Fibroblast of villous mesenchyme (primary cell): Measurements from ENCODE around the gene EPB42. TPM values are rescaled to one million over a fixed set of nuclear protein-coding genes. Genes with fewer than 3 reads are reported as not detected.

Experiments
- DNase-seq: peaks from one replicate; pipeline ENCODE4 v3.0.0-alpha.2; 2010; ENCODE audit warnings: low read depth
- H3K4me3 ChIP-seq: 2 replicates; pipeline ENCODE4 v1.5.1; 2011; ENCODE audit warnings: low read depth, mild to moderate bottlenecking, low read length
- total RNA-seq: library from RNA; depleted of rRNA; stranded (reverse); fragments of >200 nt; gene quantifications from 2 replicates; pipeline ENCODE4 v1.2.3, GENCODE V29; 2012
- TF ChIP-seq, protein P1 (sequence below): IDR thresholded peaks from 2 replicates; pipeline ENCODE4 v1.5.1; 2012; ENCODE audit warnings: low read depth, mild to moderate bottlenecking, low read length; ENCODE audit not compliant: insufficient read depth

EPB42 gene
- total RNA-seq, 1 donor: not detected

DNA sequence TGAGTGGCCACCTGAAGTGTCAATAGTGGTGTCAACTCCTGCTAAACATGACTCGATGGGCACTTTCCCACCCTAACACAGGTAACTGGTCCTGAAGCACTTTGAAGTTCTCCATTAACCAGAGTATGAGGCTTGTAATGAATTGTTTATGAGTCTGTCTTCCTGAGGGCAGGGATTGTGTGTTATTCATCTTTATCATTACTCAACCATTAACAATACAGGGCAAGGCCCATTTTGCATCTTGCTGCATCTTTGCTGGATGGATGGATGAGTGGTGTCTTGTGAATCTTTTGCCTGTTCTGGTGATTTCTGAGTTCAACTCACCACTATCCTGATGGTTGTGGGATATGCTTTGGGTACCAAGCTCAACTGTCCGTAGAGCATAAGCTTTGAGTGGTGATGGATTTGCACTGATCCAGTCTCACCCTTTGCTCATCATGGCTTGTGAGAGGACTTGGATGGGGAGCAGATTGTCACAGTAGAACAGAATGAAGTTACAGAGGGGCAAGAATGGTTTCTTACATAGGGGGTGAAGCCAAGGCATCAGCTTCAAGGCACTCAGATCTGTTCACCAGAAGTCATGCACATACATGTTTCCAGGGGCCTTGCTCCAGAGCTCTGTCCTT lies 22.3 kb upstream of the EPB42 start:
- no peak for DNase-seq
- TF ChIP-seq, protein P1, sequence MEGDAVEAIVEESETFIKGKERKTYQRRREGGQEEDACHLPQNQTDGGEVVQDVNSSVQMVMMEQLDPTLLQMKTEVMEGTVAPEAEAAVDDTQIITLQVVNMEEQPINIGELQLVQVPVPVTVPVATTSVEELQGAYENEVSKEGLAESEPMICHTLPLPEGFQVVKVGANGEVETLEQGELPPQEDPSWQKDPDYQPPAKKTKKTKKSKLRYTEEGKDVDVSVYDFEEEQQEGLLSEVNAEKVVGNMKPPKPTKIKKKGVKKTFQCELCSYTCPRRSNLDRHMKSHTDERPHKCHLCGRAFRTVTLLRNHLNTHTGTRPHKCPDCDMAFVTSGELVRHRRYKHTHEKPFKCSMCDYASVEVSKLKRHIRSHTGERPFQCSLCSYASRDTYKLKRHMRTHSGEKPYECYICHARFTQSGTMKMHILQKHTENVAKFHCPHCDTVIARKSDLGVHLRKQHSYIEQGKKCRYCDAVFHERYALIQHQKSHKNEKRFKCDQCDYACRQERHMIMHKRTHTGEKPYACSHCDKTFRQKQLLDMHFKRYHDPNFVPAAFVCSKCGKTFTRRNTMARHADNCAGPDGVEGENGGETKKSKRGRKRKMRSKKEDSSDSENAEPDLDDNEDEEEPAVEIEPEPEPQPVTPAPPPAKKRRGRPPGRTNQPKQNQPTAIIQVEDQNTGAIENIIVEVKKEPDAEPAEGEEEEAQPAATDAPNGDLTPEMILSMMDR: no peak
- H3K4me3 ChIP-seq: no peak overlapping the region

DNA sequence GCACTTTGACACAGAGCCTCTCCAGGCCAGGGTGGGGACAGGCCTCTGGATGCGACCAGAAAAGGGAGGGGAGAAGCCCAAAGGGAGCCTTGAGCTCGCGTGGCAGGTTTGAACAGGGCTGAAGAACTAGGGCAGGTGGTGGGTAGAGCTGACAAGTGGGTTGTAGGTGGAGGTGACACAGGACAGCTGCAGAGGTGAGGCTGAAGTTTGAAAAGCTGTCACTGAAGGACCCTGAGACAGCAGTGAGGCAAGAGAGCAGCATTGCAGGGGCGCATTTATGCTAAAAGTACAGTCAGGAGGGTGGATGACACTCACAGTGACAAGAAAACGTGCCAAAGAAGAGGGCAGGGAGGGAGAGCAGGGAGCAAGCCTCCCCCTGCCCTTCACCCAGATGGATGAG lies 21.8 kb upstream of the EPB42 start:
- no peak for DNase-seq
- no peak overlapping the region for H3K4me3 ChIP-seq
- TF ChIP-seq, protein P1: no peak

DNA sequence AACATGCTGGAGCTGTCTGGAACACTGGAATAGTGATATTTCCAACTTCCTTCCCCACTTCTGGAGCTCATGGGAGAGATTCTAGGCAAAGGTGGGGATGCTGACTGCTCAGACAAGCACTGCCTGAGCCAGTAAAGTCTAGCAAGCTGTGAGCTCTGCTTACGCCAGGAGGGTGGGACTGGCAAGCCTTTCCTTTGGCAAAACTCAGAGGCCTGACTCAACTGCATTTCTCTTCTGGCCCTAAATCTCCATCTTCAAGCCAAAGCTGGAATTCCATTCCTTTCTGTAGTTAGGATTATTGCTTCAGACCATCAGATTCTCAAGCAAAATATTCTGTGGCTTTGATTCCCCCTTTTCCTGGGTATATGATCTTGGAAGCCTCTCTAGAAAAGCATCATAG lies 20.3 kb upstream of the EPB42 start:
- TF ChIP-seq, protein P1: no peak
- H3K4me3 ChIP-seq: no peak overlapping the region
- no peak for DNase-seq

DNA sequence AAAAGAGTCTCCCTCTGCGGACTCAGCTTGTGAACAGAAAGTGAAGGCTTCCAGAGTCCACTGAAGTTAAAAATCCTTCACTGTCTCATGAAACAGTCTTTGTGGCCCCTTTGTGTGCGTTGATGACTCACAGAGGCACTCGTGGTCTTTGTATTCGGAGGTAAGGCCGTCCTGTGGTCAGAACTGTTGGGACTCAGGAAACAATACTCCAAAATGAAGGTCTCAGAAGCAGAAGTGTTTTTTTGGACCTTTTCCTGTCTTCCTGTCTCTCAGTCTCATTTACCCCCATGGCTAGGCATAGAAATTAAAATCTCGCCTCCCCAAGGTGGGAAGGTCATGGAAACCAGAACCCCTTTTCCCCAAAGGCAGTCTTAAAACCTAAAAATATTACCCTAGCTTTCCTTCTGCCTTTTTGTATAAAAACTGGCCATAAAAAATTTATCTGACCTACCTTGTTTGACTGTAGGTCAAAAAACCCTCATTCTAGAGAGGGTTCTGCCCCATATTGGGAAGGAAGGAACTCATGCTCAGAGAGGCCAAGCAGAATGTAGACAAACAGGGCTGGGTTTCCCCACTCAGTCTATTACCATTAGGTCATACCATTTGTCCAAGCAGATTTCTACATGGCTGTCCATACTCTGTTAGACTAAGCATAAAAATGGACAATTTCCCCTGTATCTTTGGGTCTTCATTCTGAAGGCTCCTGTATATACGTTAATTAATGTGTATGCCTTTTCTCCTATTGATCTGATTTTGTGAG lies 19.1 kb upstream of the EPB42 start:
- H3K4me3 ChIP-seq: no peak overlapping the region
- TF ChIP-seq, protein P1: no peak
- no peak for DNase-seq

DNA sequence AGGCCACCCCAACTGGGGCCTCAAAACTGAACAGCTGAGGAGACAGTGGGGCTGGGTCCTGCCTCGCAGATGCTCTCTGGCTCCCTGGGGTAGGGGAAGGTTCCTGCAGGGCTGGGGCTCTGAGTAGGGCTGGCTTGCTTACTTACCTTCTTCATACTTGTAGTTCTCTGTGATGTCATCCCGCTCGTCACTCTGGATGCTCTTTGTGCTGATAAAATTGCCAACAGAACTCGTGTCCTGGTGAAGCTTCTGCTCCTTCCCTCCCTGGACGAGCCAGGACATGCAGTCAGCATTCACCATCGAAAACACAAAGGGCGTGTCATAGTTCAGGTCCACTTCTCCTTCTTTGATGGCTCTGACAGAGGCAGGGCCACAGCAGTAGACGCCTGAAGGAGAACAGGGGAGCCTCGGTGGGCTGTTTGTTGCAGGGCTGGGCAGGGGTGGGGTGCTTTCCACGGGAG lies 17.9 kb upstream of the EPB42 start:
- TF ChIP-seq, protein P1: no peak
- H3K4me3 ChIP-seq: no peak overlapping the region
- DNase-seq: no peak

DNA sequence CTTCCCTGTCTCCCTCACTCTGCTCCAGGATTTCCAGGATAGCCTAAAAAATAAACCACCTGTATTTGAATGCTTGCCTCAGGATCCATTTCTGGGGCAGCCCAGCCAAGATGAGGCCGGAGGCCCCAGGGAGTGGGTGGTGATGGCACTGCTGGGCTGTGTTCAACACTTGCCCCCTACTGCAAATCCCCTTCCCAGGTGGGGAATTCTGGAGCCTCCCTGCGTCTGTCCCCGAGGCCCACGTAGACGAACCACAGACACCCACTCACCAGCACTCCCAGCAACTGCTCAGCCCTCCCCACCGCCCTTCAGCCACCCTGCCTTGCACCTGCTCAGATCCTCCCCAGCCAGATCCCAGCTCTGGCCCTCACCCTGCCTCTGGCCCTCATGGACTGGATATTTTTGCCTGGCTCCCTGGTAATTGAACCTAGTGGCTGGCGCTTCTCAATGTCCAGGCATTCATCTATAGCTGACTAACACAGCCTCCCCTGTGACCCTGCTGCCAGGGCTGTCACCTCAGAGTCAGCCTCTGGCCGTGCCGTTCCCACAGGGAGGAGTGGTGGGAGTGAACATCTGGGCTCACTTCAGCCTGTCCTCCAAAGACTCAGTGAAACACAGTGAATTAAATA lies 17.1 kb upstream of the EPB42 start:
- H3K4me3 ChIP-seq: no peak overlapping the region
- no peak for DNase-seq
- TF ChIP-seq, protein P1: no peak
